NCI-H1417 treated with DMSO at 0.1 percent for 48 hours (cell line): Measurements from ENCODE around the gene DDX6.

Source experiments
- DNase-seq: peaks from one replicate; lab custom pipeline; 2025; lab: John Stamatoyannopoulos, UW

DDX6 gene

GRCh38 chr11:118703563-118704106 is 87.3 kb downstream of the DDX6 start:
- DNase-seq = no peak

- no peak for DNase-seq
Measured at GRCh38 chr11:118699506-118700220, 91.3 kb downstream of the DDX6 start.
